CD4-positive, alpha-beta T cell treated with Interleukin-21 for 1 hour (primary cell): ENCODE results near the gene PCDH1.

Experiments used
- DNase-seq: peaks from one replicate; pipeline ENCODE4 v3.0.0-alpha.2; 2020

PCDH1 gene

GRCh38 chr5:141872496-141873356 lies 5.5 kb downstream of the PCDH1 start:
- DNase-seq, result no peak

GRCh38 chr5:141871870-141872269 lies 6.3 kb downstream of the PCDH1 start:
- DNase-seq, result no peak

DNA sequence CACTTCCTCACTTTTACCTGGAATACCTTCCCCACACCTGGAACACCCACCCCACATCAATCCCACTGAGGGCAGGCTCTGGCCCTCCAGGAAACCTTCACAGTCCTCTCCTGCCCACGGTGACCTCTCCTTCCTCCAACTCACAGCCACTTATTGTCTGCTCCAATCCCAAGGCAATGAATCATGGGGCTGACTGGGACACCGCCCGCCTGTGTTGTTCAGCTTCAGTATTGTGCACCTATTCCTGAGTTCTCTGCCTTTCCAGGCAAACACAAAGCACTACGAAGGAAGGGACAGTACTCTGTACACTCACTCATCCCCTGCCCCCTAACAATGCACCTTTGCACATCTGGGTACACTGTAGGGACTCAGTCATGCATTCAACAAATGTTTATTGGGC lies 7.3 kb downstream of the PCDH1 start:
- no peak for DNase-seq

DNA sequence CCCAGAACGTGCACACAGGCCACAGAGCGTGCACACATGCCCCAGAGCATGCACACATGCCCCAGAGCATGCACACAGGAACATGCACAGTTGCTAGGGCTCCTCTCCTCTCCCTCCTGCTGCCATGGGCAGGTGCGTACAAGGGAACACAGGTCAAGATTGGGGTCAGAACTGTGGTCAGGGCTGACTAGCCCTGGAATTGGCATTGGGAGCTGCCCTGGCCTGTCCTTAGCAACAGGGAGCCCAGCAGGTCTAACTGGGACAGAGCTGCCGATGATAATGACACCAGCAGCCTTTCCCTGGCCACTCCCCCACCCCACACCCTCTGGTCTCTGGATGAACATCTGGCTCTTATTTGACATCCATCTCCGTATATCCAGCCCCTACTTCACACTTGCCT lies 8.0 kb downstream of the PCDH1 start:
- DNase-seq, result no peak

GRCh38 chr5:141869514-141869913 lies 8.7 kb downstream of the PCDH1 start:
- no peak for DNase-seq

- no peak for DNase-seq
Measured at GRCh38 chr5:141869040-141869439, 9.2 kb downstream of the PCDH1 start.

DNA sequence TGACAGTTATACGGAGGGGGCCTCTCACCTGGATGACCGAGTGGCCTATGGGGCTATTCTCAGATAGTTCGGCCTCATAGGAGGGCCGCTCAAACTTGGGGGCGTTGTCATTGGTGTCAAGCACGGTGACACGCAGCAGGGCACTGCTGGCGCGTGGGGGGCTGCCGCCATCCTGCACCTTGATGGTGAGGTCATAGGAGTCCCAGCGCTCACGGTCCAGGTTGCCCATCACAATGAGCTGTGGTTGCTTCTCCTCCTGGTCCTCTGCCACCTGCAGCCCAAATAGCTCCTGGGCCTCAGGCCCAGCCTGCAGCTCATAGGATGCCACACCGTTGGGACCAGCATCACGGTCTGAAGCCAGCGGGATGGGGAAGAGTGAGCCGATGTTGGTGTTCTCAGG lies 9.7 kb downstream of the PCDH1 start:
- no peak for DNase-seq

DNA sequence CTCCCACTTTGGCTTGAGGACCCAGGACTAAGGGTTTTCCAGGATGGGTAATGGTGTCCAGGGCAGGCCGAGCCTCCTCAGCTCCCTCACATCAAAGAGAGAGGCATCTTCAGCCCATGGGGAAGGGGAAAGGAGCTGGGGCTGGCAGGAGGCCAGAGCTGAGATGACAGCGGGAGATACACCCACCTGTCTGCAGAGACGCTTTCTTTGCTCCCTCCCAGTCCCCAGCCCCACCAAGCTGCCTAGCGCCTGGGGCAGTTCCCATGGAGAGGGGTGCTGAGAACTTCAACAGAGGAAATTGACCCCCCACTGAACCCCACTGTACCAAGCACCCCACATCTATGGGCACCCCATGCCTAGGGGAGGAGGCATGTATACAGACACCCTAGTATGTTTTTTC lies 10.6 kb downstream of the PCDH1 start:
- no peak for DNase-seq

- no peak for DNase-seq
Measured at GRCh38 chr5:141867139-141867538, 11.1 kb downstream of the PCDH1 start.

DNA sequence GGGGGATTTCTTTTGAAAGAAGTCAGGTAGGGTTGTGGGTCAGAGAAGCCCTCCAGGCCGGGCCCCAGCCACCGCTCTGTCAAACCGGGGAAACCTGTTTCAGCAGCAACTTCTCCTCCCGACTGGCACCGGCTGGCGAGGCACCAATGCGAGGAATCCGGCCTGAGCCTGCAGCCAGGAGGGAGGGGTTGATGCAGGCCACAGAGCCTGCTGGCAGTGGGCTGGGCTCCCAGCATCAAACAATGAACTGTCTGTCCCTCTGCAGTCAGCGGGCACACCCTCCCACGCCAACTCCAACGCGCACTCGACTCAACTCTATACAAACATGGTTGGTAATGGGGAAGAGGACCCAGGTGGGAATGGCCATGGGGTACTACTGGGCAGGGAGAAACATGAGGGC lies 12.1 kb downstream of the PCDH1 start:
- no peak for DNase-seq

GRCh38 chr5:141865406-141865805 lies 12.8 kb downstream of the PCDH1 start:
- DNase-seq, result no peak

DNA sequence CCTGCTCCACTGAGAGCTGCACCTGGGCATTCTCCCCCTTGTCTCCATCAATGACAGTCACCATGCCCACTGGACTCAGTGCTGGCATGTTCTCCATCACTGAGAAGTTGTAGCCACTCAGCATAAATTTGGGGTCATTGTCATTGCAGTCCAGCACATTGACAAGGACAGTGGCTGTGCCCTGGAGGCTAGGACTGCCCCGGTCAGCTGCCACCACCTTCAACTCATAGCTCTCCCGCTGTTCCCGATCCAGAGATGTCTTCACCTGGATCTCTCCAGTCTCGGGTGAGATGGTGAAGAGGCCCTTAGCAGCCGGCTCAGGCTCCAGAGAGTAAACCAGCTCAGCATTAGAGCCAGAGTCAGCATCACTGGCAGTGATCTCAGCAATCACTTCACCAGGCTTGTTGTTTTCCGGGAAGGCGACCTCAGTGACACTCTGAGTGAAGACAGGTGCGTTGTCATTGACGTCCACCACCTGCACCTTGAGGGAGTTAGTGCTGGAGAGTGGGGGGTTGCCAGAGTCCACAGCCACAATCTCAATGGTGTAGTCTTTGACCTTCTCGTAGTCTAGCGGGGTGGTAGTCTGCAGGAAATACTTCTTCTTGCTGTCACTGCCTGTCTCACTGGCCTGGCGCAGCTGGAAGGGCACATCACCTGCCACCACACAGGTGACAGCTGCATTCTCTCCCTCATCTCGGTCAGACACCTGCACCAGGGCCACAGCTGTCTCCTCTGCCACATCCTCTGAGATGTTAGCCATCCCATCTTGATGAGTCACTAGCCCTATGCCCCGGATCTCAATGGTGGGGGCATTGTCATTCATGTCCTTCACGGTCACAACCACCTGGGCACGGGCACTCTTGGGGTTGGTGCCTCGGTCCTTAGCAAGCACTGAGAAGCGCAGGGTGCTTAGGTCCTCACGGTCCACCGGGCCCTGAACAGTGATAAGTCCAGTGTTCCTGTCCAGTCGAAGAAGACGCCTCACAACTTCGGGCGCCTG lies 13.5 kb downstream of the PCDH1 start:
- no peak for DNase-seq

GRCh38 chr5:141863569-141864178 lies 14.5 kb downstream of the PCDH1 start:
- DNase-seq, result no peak

GRCh38 chr5:141862936-141863543 lies 15.2 kb downstream of the PCDH1 start:
- no peak for DNase-seq

DNA sequence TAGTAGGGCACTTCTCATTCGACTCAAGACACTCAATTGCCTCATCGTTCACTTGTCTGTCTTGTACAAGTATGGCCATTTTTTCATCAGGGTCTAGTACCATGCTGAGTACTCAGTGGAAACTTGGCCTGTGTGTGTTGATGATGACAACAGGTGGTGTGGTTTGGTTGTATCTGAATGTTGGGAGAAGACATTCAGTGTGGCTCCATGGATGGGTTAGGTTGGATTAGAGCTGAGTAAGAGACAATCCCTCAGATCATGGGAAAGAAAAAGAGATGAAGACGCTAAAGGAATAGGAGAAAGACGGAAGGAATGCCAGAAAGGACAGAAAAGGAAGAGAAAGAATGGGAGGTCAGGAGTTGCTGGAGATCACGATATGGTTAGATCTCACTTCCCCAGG lies 17.0 kb downstream of the PCDH1 start:
- no peak for DNase-seq

- no peak for DNase-seq
Measured at GRCh38 chr5:141858079-141858765, 20.0 kb downstream of the PCDH1 start.

DNA sequence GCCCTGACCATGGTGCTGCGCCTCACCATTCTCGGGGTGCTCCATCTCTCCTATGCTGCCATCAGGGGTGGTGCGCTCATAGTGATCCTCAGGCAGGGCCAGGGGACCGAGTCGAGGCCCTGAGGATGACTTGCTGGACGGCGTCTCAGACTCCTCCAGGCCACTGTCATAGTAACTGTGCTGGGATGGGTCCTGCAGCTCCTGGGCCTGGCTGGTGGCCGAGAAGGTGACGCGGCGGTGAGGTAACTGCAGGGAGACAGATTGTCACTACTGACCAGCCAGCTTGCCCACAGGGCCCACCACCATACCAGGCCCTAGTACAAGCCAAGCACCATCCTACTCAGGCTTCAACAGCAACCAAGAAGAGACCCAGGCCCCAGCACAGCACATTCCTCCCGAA lies 21.0 kb downstream of the PCDH1 start:
- DNase-seq, result no peak

DNA sequence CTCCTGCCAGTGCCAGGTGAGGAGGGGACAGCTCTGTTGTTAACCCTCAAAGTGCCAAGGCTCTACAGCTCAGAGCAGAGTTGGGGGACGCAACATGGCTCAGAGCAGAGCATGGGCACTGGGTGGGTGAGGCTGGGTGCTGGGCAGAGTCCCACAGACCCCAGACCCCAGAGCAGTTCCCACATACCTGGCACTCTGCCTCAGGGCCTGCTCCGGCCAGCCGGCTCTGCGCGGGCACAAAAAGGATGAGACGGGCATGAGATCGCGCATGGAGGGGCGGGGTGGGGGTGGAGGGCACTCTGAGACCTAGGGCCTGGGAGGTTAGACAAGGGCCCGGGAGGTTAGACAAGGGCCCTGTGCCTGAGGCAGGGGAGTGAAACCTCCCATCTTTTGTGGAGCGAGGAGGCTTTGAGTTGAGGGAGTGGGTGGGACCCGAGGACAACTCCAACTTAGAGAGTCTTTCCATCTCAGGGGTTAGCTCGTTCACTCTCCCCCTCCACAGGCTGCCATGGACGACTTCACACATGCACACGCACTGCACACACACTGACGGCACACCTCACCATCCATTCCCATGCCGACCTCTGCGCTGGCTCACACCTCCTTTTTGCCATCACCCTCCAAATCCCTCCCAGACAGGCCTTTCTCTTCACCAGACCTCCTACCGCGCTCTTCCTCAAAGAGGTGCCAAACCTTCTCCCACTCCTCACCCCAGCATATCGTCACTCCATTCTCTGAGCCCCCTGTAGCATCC lies 22.0 kb downstream of the PCDH1 start:
- DNase-seq, result no peak

GRCh38 chr5:141855265-141856036 lies 22.8 kb downstream of the PCDH1 start:
- DNase-seq, result no peak

DNA sequence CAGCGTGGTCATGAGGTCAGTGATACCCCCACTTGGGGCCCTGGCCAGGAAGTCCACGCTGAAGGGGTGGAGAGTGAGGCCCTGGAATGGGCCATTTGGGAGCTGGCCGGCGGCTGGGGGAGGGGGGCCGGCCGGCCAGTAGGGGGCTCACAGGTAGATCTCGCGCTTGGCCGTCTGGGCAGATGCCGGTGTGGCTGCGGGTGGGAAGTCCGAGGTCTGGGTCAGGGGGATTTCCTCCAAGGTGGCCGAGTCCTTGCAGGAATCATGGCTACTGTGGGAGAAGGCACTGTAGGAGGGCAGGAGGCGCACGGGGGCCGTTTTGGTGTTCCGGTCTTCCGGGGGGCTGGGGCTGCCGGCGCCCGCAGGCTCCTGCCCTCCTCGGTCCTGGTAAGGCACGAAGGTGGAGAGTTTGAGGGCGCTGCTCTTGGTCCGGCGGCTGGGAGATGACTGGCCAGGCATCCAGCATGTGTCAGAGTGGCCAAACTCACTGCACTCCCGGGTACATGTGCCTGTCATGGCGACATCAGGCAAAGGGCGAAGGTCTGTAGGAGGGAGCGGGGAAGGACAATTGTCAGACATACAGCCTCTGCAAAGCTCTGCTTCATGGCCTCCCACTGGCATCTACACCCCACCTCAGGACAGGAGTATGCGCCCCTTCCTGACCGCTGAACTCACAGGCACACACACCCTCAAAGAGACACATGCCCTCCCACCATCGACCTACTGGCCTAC lies 24.1 kb downstream of the PCDH1 start:
- DNase-seq, result no peak
